ENCODE data around the gene FXR2. TPM values are rescaled to one million over a fixed set of nuclear protein-coding genes. Genes with fewer than 3 reads are reported as not detected.

Gene FXR2
- total and polyA plus RNA-seq, 10 of the 15 experiments (the other 5 are each of a cell fraction or from before 2014, with no cell fraction given) = 1.6 to 33.3 (median 22.0) TPM

- ATAC-seq (no peak), FAIRE-seq (no peak), DNase-seq (ENCODE audit: low read depth, low spot score) (no peak)
- H3K27ac ChIP-seq (ENCODE audit: control insufficient read depth, insufficient read depth) = no peak overlapping the region
- no peaks in the 10 kb centered on the region for H3K79me2 ChIP-seq (ENCODE audit: control insufficient read depth, insufficient read depth, low read length)
- ChIA-PET CTCF (interaction anchor here (1.6 kb wide), 1 partner anchor 15 kb away, joined by 5 read pairs; no protein-coding TSS in a partner anchor), SMC1A (ENCODE audit: uncharacterized antibody, unreplicated experiment) (interaction anchor here (1.1 kb wide), 1 partner anchor 35 kb away, joined by 3 read pairs; no protein-coding TSS in a partner anchor), RAD21 (ENCODE audit: unreplicated experiment) (no interaction called here), POLR2A (interaction anchor here (0.7 kb wide), 1 partner anchor 122 kb away, joined by 3 read pairs; no protein-coding TSS in a partner anchor)
- H3K36me3 ChIP-seq (ENCODE audit: control insufficient read depth in 2 of 2, insufficient read depth in 2 of 2, low read length in 1 of 2) = no peaks in the 10 kb centered on the region
- peaks cover 3% of the 10 kb centered on the region; the same call in 1 of the 2 replicates for H3K4me1 ChIP-seq (ENCODE audit: control insufficient read depth, insufficient read depth, low read length)
- peaks cover 5 to 8% of the 10 kb centered on the region in 2 experiments for H3K27me3 ChIP-seq (replicated peaks in 1 of 2; ENCODE audit: control insufficient read depth in 2 of 2, insufficient read depth in 2 of 2, low read length in 1 of 2)
- H3K9me3 ChIP-seq (replicated peaks; ENCODE audit: control insufficient read depth, insufficient read depth, low read length) = no peaks in the 10 kb centered on the region
- intact Hi-C loops (cut with micrococcal nuclease; ENCODE audit: unreplicated experiment) = no loop called here
- H4K20me1 ChIP-seq (ENCODE audit: control insufficient read depth, insufficient read depth) = no peaks in the 10 kb centered on the region
- WGBS (ENCODE audit: insufficient coverage, insufficient replicate concordance, low lambda C conversion rate, missing lambda C conversion rate) = 4% methylated on average over 4 of the region's 4 CpGs
- H3K4me3 ChIP-seq = no peak overlapping the region
- no peak overlapping the region for H3K9ac ChIP-seq (ENCODE audit: control insufficient read depth, insufficient read depth, low read length)
- no peak overlapping the region for H3K4me2 ChIP-seq (ENCODE audit: control insufficient read depth, insufficient read depth)
- in situ Hi-C loops (cut with MboI) = no loop called here
- H2AFZ ChIP-seq (ENCODE audit: control insufficient read depth, low read depth, low read length) = no peak overlapping the region
- no TSS peak for BruUV-seq (replicated peaks)
- TF ChIP-seq, protein P1, sequence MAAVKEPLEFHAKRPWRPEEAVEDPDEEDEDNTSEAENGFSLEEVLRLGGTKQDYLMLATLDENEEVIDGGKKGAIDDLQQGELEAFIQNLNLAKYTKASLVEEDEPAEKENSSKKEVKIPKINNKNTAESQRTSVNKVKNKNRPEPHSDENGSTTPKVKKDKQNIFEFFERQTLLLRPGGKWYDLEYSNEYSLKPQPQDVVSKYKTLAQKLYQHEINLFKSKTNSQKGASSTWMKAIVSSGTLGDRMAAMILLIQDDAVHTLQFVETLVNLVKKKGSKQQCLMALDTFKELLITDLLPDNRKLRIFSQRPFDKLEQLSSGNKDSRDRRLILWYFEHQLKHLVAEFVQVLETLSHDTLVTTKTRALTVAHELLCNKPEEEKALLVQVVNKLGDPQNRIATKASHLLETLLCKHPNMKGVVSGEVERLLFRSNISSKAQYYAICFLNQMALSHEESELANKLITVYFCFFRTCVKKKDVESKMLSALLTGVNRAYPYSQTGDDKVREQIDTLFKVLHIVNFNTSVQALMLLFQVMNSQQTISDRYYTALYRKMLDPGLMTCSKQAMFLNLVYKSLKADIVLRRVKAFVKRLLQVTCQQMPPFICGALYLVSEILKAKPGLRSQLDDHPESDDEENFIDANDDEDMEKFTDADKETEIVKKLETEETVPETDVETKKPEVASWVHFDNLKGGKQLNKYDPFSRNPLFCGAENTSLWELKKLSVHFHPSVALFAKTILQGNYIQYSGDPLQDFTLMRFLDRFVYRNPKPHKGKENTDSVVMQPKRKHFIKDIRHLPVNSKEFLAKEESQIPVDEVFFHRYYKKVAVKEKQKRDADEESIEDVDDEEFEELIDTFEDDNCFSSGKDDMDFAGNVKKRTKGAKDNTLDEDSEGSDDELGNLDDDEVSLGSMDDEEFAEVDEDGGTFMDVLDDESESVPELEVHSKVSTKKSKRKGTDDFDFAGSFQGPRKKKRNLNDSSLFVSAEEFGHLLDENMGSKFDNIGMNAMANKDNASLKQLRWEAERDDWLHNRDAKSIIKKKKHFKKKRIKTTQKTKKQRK (IDR thresholded peaks at IDR 0.05; ENCODE audit: low read depth, low read length) = no peak
- TF ChIP-seq MYB (IDR thresholded peaks at IDR 0.05; ENCODE audit: borderline replicate concordance, low read depth, low read length) = no peak
- TF ChIP-seq, protein P2, sequence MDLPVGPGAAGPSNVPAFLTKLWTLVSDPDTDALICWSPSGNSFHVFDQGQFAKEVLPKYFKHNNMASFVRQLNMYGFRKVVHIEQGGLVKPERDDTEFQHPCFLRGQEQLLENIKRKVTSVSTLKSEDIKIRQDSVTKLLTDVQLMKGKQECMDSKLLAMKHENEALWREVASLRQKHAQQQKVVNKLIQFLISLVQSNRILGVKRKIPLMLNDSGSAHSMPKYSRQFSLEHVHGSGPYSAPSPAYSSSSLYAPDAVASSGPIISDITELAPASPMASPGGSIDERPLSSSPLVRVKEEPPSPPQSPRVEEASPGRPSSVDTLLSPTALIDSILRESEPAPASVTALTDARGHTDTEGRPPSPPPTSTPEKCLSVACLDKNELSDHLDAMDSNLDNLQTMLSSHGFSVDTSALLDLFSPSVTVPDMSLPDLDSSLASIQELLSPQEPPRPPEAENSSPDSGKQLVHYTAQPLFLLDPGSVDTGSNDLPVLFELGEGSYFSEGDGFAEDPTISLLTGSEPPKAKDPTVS (IDR thresholded peaks at IDR 0.05; ENCODE audit: low read depth, low read length) = no peak
- TF ChIP-seq, protein P3, sequence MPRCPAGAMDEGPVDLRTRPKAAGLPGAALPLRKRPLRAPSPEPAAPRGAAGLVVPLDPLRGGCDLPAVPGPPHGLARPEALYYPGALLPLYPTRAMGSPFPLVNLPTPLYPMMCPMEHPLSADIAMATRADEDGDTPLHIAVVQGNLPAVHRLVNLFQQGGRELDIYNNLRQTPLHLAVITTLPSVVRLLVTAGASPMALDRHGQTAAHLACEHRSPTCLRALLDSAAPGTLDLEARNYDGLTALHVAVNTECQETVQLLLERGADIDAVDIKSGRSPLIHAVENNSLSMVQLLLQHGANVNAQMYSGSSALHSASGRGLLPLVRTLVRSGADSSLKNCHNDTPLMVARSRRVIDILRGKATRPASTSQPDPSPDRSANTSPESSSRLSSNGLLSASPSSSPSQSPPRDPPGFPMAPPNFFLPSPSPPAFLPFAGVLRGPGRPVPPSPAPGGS (IDR thresholded peaks at IDR 0.05; ENCODE audit: borderline replicate concordance, insufficient read depth, low read depth, low read length, poor library complexity, severe bottlenecking) = no peak
- no peak for TF ChIP-seq DPF2 (IDR thresholded peaks at IDR 0.05)
- no peak for TF ChIP-seq ZNF622 (IDR thresholded peaks at IDR 0.05)
- no peak for TF ChIP-seq MXI1 (IDR thresholded peaks at IDR 0.05; ENCODE audit: low read depth, low read length)
- no peak for TF ChIP-seq RCOR1 (conservative IDR thresholded peaks at IDR 0.05; ENCODE audit: low read depth, low read length)
- no peak for TF ChIP-seq POLR2AphosphoS2 (IDR thresholded peaks at IDR 0.05; ENCODE audit: low read depth, low read length)
- TF ChIP-seq, protein P4, sequence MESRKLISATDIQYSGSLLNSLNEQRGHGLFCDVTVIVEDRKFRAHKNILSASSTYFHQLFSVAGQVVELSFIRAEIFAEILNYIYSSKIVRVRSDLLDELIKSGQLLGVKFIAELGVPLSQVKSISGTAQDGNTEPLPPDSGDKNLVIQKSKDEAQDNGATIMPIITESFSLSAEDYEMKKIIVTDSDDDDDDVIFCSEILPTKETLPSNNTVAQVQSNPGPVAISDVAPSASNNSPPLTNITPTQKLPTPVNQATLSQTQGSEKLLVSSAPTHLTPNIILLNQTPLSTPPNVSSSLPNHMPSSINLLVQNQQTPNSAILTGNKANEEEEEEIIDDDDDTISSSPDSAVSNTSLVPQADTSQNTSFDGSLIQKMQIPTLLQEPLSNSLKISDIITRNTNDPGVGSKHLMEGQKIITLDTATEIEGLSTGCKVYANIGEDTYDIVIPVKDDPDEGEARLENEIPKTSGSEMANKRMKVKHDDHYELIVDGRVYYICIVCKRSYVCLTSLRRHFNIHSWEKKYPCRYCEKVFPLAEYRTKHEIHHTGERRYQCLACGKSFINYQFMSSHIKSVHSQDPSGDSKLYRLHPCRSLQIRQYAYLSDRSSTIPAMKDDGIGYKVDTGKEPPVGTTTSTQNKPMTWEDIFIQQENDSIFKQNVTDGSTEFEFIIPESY (IDR thresholded peaks at IDR 0.05) = no peak
- TF ChIP-seq ZNF217 (IDR thresholded peaks at IDR 0.05) = no peak
- no peak for TF ChIP-seq SREBF2 (IDR thresholded peaks at IDR 0.05; ENCODE audit: low read length)
- TF ChIP-seq IRF5 (IDR thresholded peaks at IDR 0.05; ENCODE audit: borderline replicate concordance) = no peak
- TF ChIP-seq SMARCA5 (IDR thresholded peaks at IDR 0.05) = no peak
- TF ChIP-seq NFYB (IDR thresholded peaks at IDR 0.05; ENCODE audit: insufficient read depth, low read depth, low read length) = no peak
These were observed 32.3 kb upstream of the FXR2 start for GRCh38 chr17:7647018-7647417.
